Breast epithelium (tissue), 3 donors: Measurements from ENCODE around the gene POGLUT2.

Source experiments
- POLR2A ChIP-seq: fragments of 450-650 bp; IDR thresholded peaks from one replicate; pipeline ENCODE4 v1.6.1; 2016; ENCODE audit warnings: antibody characterized with exemption, mild to moderate bottlenecking, moderate library complexity
- POLR2AphosphoS5 ChIP-seq, 3 donors: sonication (generic); formaldehyde crosslinking; IDR thresholded peaks; one replicate each; pipeline ENCODE4 v1.6.1; 2017; ENCODE audit warnings: antibody characterized with exemption in 3 of 3
- TF ChIP-seq, protein P1 (sequence below), 3 donors: fragments of 450-650 bp; IDR thresholded peaks; one replicate each; pipeline ENCODE4 v1.5.1; 2016 to 2017; ENCODE audit warnings: antibody characterized with exemption in 3 of 3, mild to moderate bottlenecking in 3 of 3, moderate library complexity in 3 of 3

DNA sequence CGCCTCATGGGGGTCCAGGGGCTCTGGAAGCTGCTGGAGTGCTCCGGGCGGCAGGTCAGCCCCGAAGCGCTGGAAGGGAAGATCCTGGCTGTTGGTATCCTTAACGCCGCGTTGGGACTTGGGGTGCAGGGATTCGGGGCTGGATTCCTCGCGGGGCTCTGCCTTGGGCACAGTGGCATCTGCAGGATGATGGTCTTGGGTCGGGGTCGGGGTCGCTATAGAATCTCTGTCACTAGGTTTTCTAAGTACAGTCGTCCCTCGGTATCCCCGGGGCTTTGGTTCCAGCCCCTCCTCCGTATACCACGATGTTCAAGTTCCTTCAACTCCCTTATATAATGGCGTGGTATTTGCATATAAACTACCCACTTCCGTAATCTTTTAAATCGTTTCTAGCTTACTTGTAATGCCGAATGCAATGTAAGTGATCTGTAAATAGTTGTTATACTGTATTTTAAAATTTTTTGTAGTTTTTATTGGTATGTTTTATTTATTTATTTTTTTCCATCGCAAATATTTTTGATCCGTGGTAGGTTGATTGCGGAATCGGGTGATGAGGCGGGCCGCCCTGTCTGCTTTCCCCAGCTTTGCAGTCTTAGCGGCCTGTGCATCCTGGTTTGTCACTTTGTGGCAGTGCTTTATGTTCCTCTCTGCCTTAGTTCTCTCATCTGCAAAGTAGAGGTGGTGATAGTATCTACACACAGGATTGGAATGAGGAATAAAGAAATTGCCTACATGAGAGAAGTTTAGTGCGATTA, 47.7 kb upstream of the POGLUT2 start:
- TF ChIP-seq, protein P1, sequence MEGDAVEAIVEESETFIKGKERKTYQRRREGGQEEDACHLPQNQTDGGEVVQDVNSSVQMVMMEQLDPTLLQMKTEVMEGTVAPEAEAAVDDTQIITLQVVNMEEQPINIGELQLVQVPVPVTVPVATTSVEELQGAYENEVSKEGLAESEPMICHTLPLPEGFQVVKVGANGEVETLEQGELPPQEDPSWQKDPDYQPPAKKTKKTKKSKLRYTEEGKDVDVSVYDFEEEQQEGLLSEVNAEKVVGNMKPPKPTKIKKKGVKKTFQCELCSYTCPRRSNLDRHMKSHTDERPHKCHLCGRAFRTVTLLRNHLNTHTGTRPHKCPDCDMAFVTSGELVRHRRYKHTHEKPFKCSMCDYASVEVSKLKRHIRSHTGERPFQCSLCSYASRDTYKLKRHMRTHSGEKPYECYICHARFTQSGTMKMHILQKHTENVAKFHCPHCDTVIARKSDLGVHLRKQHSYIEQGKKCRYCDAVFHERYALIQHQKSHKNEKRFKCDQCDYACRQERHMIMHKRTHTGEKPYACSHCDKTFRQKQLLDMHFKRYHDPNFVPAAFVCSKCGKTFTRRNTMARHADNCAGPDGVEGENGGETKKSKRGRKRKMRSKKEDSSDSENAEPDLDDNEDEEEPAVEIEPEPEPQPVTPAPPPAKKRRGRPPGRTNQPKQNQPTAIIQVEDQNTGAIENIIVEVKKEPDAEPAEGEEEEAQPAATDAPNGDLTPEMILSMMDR (IDR thresholded peaks at IDR 0.05): no peak
- TF ChIP-seq POLR2A (no peak), POLR2AphosphoS5 (IDR thresholded peaks at IDR 0.05) (no peak)
